ENCODE data around the gene SLX9.

DNA sequence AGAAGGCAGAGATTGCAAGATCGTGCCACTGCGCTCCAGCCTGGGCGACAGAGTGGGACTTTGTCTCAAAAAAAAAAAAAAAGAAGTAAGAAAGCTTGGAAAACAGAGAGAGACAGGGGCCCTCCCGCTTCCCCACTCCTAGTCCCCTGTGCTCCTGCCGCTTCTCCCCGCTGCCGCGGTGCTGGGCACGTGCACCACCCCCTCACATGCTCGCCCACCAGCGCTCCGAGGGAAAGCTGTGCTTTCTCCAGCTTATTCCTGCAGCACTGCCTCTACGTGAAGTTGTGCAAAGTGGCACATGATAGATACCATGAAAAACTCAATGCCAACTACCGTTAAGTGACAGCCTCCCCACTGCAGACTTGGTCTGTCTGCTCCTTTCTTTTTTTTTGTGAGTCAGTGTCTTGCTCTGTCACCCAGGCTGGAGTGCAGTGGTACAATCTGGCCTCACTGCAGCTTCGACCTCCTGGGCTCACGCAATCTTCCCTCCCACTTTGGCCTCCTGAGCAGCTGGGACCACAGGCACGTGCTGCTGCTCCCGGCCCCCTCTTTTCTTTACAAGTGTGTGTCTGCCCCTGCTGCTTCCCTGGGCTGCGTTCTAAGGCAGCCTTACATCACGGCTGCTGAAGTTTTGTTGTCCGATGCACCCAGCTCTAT, 15.4 kb downstream of the SLX9 start:
- TF ChIP-seq CTCF (IDR thresholded peaks at IDR 0.05) = no peak
- TF ChIP-seq POLR2A (IDR thresholded peaks at IDR 0.05) = no peak
